Loucy (cell line): ENCODE data around the gene MYBL2.

Source experiments
- H2AFZ ChIP-seq: fragments of 200-600 bp; sonication (generic); 2 replicates; pipeline ENCODE4 v1.6.0; 2016; ENCODE audit warnings: antibody characterized with exemption, mild to moderate bottlenecking, low read length, moderate library complexity
- H3F3A ChIP-seq: fragments of 200-600 bp; 2 replicates; pipeline ENCODE4 v1.6.0; 2016; ENCODE audit warnings: antibody characterized with exemption, low read depth, mild to moderate bottlenecking
- H3K27me3 ChIP-seq: fragments of 200-600 bp; sonication (generic); 2 replicates; pipeline ENCODE4 v1.6.1; 2014; ENCODE audit warnings: low read length, mild to moderate bottlenecking; ENCODE audit not compliant: insufficient read depth, poor library complexity, severe bottlenecking
- H3K36me3 ChIP-seq: fragments of 200-600 bp; sonication (generic); 2 replicates; pipeline ENCODE4 v1.6.1; 2016; ENCODE audit warnings: low read length; ENCODE audit not compliant: insufficient read depth
- H3K4me1 ChIP-seq: fragments of 200-600 bp; sonication (generic); 2 replicates; pipeline ENCODE4 v1.5.1; 2014; ENCODE audit warnings: low read length, mild to moderate bottlenecking; ENCODE audit not compliant: insufficient read depth, poor library complexity, severe bottlenecking
- H3K4me2 ChIP-seq: fragments of 200-600 bp; sonication (generic); 2 replicates; pipeline ENCODE4 v1.6.0; 2014; ENCODE audit warnings: antibody characterized with exemption, low read length, low read depth, mild to moderate bottlenecking; ENCODE audit not compliant: poor library complexity, severe bottlenecking
- H3K4me3 ChIP-seq: fragments of 200-600 bp; sonication (generic); 2 replicates; pipeline ENCODE4 v1.5.1; 2014; ENCODE audit warnings: low read length, mild to moderate bottlenecking, mixed read lengths; ENCODE audit not compliant: poor library complexity, severe bottlenecking
- H3K79me2 ChIP-seq: fragments of 200-600 bp; sonication (generic); 2 replicates; pipeline ENCODE4 v1.6.1; 2014; ENCODE audit warnings: low read length; ENCODE audit not compliant: insufficient read depth
- H3K9ac ChIP-seq: fragments of 200-600 bp; sonication (generic); 2 replicates; pipeline ENCODE4 v1.6.0; 2014; ENCODE audit warnings: mild to moderate bottlenecking, low read depth, low read length, moderate library complexity; ENCODE audit not compliant: poor library complexity, severe bottlenecking
- H3K9me2 ChIP-seq: fragments of 200-600 bp; sonication (generic); replicated peaks from 2 replicates; pipeline ENCODE4 v1.6.1; 2016; ENCODE audit warnings: low read depth, low read length, mixed read lengths
- H3K9me3 ChIP-seq: fragments of 200-600 bp; sonication (generic); 2 replicates; pipeline ENCODE4 v1.6.1; 2014; ENCODE audit warnings: mild to moderate bottlenecking, antibody characterized with exemption, low read length, low read depth; ENCODE audit not compliant: insufficient read depth
- H4K20me1 ChIP-seq: fragments of 200-600 bp; sonication (generic); 2 replicates; pipeline ENCODE4 v1.6.0; 2014; ENCODE audit warnings: antibody characterized with exemption, low read length, mild to moderate bottlenecking; ENCODE audit not compliant: insufficient read depth, poor library complexity, severe bottlenecking
- CTCF ChIP-seq: fragments of 200-600 bp; sonication (generic); conservative IDR thresholded peaks from 2 replicates; pipeline ENCODE4 v1.5.1; 2014; ENCODE audit warnings: mild to moderate bottlenecking, antibody characterized with exemption, low read length
- EZH2phosphoT487 ChIP-seq: fragments of 200-600 bp; IDR thresholded peaks from 2 replicates; pipeline ENCODE4 v1.6.1; 2018; ENCODE audit warnings: antibody characterized with exemption, mild to moderate bottlenecking, moderate library complexity, borderline replicate concordance

The MYBL2 gene

GRCh38 chr20:43690943-43691598 lies 24.2 kb downstream of the MYBL2 start:
- no peaks in the 10 kb centered on the region for H3K27me3 ChIP-seq
- H3K4me3 ChIP-seq: no peak overlapping the region
- H3K9me3 ChIP-seq: no peaks in the 10 kb centered on the region
- H3K9me2 ChIP-seq: no peaks in the 10 kb centered on the region
- no peak overlapping the region for H2AFZ ChIP-seq
- TF ChIP-seq EZH2phosphoT487 (no peak), CTCF (no peak)
- no peak overlapping the region for H3K9ac ChIP-seq
- H3F3A ChIP-seq: no peaks in the 10 kb centered on the region
- H4K20me1 ChIP-seq: no peaks in the 10 kb centered on the region
- peaks cover 63% of the 10 kb centered on the region for H3K36me3 ChIP-seq
- H3K4me2 ChIP-seq: no peak overlapping the region
- no peaks in the 10 kb centered on the region for H3K79me2 ChIP-seq
- H3K4me1 ChIP-seq: no peaks in the 10 kb centered on the region

GRCh38 chr20:43691928-43692524 lies 25.1 kb downstream of the MYBL2 start:
- no peak overlapping the region for H3K4me2 ChIP-seq
- no peaks in the 10 kb centered on the region for H3F3A ChIP-seq
- H4K20me1 ChIP-seq: no peaks in the 10 kb centered on the region
- H3K9me2 ChIP-seq: no peaks in the 10 kb centered on the region
- H3K27me3 ChIP-seq: no peaks in the 10 kb centered on the region
- H3K36me3 ChIP-seq: peaks cover 53% of the 10 kb centered on the region
- H3K4me3 ChIP-seq: no peak overlapping the region
- H3K9me3 ChIP-seq: no peaks in the 10 kb centered on the region
- H2AFZ ChIP-seq: no peak overlapping the region
- H3K79me2 ChIP-seq: no peaks in the 10 kb centered on the region
- no peaks in the 10 kb centered on the region for H3K4me1 ChIP-seq
- H3K9ac ChIP-seq: no peak overlapping the region
- TF ChIP-seq CTCF (peak; percentile 89), EZH2phosphoT487 (no peak)

GRCh38 chr20:43694763-43695162 lies 27.8 kb downstream of the MYBL2 start:
- Histone ChIP-seq H3K79me2 (no peaks in the 10 kb centered on the region), H3K4me1 (no peaks in the 10 kb centered on the region), H3K27me3 (no peaks in the 10 kb centered on the region), H4K20me1 (no peaks in the 10 kb centered on the region), H3K9ac (no peak overlapping the region), H3K9me2 (no peaks in the 10 kb centered on the region), H3K9me3 (no peaks in the 10 kb centered on the region), H3K4me2 (no peak overlapping the region), H3K36me3 (peaks cover 40% of the 10 kb centered on the region), H3F3A (no peaks in the 10 kb centered on the region), H3K4me3 (no peak overlapping the region), H2AFZ (no peak overlapping the region)
- TF ChIP-seq CTCF (no peak), EZH2phosphoT487 (no peak)
